GM23248 (cell line): Measurements from ENCODE around the gene WDFY1.

Experiments used
- EZH2 ChIP-seq: fragments of 200-600 bp; sonication (generic); IDR thresholded peaks from 2 replicates; pipeline ENCODE4 v1.6.1; 2018; ENCODE audit warnings: antibody characterized with exemption, mild to moderate bottlenecking; ENCODE audit not compliant: insufficient read depth, poor library complexity, severe bottlenecking
- EZH2phosphoT487 ChIP-seq: fragments of 200-600 bp; sonication (generic); IDR thresholded peaks from 2 replicates; pipeline ENCODE4 v1.6.1; 2018; ENCODE audit warnings: antibody characterized with exemption, moderate library complexity, mild to moderate bottlenecking, low read depth; ENCODE audit not compliant: insufficient read depth

DNA sequence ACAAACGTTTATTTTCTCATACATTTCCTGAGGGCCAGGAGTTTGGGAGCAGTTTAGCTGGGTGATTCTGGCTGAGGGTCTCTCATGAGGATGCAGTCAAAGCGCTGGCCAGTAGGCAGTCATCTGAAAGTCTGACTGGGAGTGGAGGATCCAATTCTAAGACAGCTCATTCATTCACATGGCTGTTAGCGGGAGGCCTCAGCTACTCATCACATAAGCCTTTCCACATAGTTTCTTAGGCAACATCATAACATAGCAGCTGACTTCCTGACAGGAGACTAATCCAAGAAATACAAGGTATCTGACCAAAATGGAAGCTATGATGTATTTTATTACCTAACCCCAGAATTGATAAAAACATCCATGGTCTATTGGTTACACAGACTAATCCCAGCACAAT, 9.3 kb upstream of the WDFY1 start:
- TF ChIP-seq EZH2 (no peak), EZH2phosphoT487 (no peak)
